WTC11 (cell line): ENCODE measurements around the gene RPS6KA2.

Experiments
- CREB1 ChIP-seq: sonication (generic); formaldehyde crosslinking; IDR thresholded peaks from 2 replicates; pipeline ENCODE4 v1.8.0; 2023; ENCODE audit warnings: mild to moderate bottlenecking, missing genetic modification reagents
- OVOL2 ChIP-seq: fragments of 250-450 bp; sonication (Bioruptor Pico); IDR thresholded peaks from 2 replicates; pipeline ENCODE4 v1.9.0; 2021; ENCODE audit warnings: mild to moderate bottlenecking, borderline replicate concordance
- SP1 ChIP-seq: sonication (generic); formaldehyde crosslinking; conservative IDR thresholded peaks from 2 replicates; pipeline ENCODE4 v1.8.1; 2022; ENCODE audit warnings: missing genetic modification reagents
- ZNF121 ChIP-seq: sonication (generic); formaldehyde crosslinking; IDR thresholded peaks from 2 replicates; pipeline ENCODE4 v1.8.0; 2023; ENCODE audit warnings: missing genetic modification reagents
- ZNF138 ChIP-seq: sonication (generic); formaldehyde crosslinking; conservative IDR thresholded peaks from 2 replicates; pipeline ENCODE4 v1.8.1; 2022; ENCODE audit warnings: mild to moderate bottlenecking, moderate library complexity, missing genetic modification reagents
- TF ChIP-seq, protein P1 (sequence below): sonication (generic); formaldehyde crosslinking; IDR thresholded peaks from 2 replicates; pipeline ENCODE4 v1.8.0; 2022; ENCODE audit warnings: mild to moderate bottlenecking, missing genetic modification reagents
- TF ChIP-seq, protein P2 (sequence below): sonication (generic); formaldehyde crosslinking; IDR thresholded peaks from 2 replicates; pipeline ENCODE4 v1.8.0; 2022; ENCODE audit warnings: missing genetic modification reagents
- TF ChIP-seq, protein P3 (sequence below): fragments of 200-600 bp; IDR thresholded peaks from 2 replicates; pipeline ENCODE4 v1.8.0; 2022; ENCODE audit warnings: antibody characterized with exemption
- TF ChIP-seq, protein P4 (sequence below): sonication (generic); formaldehyde crosslinking; IDR thresholded peaks from 2 replicates; pipeline ENCODE4 v1.8.1; 2023; ENCODE audit warnings: mild to moderate bottlenecking, missing genetic modification reagents, moderate library complexity

DNA sequence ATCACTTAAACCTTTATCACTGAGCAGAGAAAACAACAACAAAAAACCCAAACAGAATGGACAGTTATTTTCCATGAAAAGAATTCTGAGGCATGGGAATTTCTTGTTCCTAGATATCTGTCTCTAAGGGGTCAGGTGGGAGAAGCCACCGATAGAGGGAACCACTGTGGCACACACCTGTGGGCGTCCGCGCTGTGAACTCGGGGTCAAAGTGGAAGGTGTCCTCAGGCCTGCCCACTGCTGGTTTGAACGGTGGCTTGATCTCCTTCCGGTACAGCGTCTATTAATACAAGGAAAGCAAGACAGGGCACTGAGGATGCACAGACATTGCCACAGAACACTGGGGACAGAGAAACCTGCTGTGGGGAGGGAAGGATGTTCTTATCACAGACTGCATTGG is 167.8 kb downstream of the RPS6KA2 start:
- TF ChIP-seq, protein P1, sequence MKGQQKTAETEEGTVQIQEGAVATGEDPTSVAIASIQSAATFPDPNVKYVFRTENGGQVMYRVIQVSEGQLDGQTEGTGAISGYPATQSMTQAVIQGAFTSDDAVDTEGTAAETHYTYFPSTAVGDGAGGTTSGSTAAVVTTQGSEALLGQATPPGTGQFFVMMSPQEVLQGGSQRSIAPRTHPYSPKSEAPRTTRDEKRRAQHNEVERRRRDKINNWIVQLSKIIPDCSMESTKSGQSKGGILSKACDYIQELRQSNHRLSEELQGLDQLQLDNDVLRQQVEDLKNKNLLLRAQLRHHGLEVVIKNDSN (CRISPR knock-in tag) = no peak
- TF ChIP-seq ZNF138 (CRISPR knock-in tag) (no peak), ZNF121 (no peak), OVOL2 (CRISPR knock-in tag) (no peak), SP1 (no peak), CREB1 (CRISPR knock-in tag) (no peak)
- TF ChIP-seq, protein P2, sequence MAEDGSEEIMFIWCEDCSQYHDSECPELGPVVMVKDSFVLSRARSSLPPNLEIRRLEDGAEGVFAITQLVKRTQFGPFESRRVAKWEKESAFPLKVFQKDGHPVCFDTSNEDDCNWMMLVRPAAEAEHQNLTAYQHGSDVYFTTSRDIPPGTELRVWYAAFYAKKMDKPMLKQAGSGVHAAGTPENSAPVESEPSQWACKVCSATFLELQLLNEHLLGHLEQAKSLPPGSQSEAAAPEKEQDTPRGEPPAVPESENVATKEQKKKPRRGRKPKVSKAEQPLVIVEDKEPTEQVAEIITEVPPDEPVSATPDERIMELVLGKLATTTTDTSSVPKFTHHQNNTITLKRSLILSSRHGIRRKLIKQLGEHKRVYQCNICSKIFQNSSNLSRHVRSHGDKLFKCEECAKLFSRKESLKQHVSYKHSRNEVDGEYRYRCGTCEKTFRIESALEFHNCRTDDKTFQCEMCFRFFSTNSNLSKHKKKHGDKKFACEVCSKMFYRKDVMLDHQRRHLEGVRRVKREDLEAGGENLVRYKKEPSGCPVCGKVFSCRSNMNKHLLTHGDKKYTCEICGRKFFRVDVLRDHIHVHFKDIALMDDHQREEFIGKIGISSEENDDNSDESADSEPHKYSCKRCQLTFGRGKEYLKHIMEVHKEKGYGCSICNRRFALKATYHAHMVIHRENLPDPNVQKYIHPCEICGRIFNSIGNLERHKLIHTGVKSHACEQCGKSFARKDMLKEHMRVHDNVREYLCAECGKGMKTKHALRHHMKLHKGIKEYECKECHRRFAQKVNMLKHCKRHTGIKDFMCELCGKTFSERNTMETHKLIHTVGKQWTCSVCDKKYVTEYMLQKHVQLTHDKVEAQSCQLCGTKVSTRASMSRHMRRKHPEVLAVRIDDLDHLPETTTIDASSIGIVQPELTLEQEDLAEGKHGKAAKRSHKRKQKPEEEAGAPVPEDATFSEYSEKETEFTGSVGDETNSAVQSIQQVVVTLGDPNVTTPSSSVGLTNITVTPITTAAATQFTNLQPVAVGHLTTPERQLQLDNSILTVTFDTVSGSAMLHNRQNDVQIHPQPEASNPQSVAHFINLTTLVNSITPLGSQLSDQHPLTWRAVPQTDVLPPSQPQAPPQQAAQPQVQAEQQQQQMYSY (CRISPR knock-in tag) = no peak
- TF ChIP-seq, protein P3, sequence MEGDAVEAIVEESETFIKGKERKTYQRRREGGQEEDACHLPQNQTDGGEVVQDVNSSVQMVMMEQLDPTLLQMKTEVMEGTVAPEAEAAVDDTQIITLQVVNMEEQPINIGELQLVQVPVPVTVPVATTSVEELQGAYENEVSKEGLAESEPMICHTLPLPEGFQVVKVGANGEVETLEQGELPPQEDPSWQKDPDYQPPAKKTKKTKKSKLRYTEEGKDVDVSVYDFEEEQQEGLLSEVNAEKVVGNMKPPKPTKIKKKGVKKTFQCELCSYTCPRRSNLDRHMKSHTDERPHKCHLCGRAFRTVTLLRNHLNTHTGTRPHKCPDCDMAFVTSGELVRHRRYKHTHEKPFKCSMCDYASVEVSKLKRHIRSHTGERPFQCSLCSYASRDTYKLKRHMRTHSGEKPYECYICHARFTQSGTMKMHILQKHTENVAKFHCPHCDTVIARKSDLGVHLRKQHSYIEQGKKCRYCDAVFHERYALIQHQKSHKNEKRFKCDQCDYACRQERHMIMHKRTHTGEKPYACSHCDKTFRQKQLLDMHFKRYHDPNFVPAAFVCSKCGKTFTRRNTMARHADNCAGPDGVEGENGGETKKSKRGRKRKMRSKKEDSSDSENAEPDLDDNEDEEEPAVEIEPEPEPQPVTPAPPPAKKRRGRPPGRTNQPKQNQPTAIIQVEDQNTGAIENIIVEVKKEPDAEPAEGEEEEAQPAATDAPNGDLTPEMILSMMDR = no peak
- TF ChIP-seq, protein P4, sequence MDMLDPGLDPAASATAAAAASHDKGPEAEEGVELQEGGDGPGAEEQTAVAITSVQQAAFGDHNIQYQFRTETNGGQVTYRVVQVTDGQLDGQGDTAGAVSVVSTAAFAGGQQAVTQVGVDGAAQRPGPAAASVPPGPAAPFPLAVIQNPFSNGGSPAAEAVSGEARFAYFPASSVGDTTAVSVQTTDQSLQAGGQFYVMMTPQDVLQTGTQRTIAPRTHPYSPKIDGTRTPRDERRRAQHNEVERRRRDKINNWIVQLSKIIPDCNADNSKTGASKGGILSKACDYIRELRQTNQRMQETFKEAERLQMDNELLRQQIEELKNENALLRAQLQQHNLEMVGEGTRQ (CRISPR knock-in tag) = no peak
